ENCODE results near the gene VAMP2.

Gene VAMP2

GRCh38 chr17:8142887-8143580 is 19.7 kb downstream of the VAMP2 start:
- ATAC-seq (no peak), DNase-seq (no peak)

GRCh38 chr17:8142158-8142886 is 20.4 kb downstream of the VAMP2 start:
- ATAC-seq = no peak
- no peak for DNase-seq

- ATAC-seq (no peak), DNase-seq (no peak)
These were observed 21.0 kb downstream of the VAMP2 start for GRCh38 chr17:8141741-8142140.

GRCh38 chr17:8141045-8141444 is 21.7 kb downstream of the VAMP2 start:
- DNase-seq (no peak), ATAC-seq (no peak)

- DNase-seq (no peak), ATAC-seq (no peak)
These were observed 22.4 kb downstream of the VAMP2 start for GRCh38 chr17:8140065-8141029.

- peak; percentile 97 for DNase-seq
- peak; percentile 93 for ATAC-seq
These were observed 23.9 kb downstream of the VAMP2 start for GRCh38 chr17:8138672-8139371.

- ATAC-seq (no peak), DNase-seq (no peak)
These were observed 24.4 kb downstream of the VAMP2 start for GRCh38 chr17:8138374-8138671.

- no peak for ATAC-seq
- DNase-seq = no peak
These were observed 24.9 kb downstream of the VAMP2 start for GRCh38 chr17:8137645-8138373.

GRCh38 chr17:8133941-8134340 is 28.8 kb downstream of the VAMP2 start:
- ATAC-seq (no peak), DNase-seq (no peak)

GRCh38 chr17:8133399-8133798 is 29.3 kb downstream of the VAMP2 start:
- no peak for DNase-seq
- ATAC-seq = no peak

GRCh38 chr17:8131844-8132441 is 30.8 kb downstream of the VAMP2 start:
- DNase-seq = no peak
- ATAC-seq = peak; percentile 76

- DNase-seq (no peak), ATAC-seq (no peak)
These were observed 34.5 kb downstream of the VAMP2 start for GRCh38 chr17:8128125-8128784.

- DNase-seq (peak; percentile 72), ATAC-seq (peak; percentile 32)
These were observed 36.2 kb downstream of the VAMP2 start for GRCh38 chr17:8126491-8127066.

- ATAC-seq (no peak), DNase-seq (peak; percentile 38)
These were observed 36.7 kb downstream of the VAMP2 start for GRCh38 chr17:8125947-8126490.

- ATAC-seq = peak; percentile 41
These were observed 37.4 kb downstream of the VAMP2 start for GRCh38 chr17:8125154-8125946.

GRCh38 chr17:8124350-8125153 is 38.2 kb downstream of the VAMP2 start:
- ATAC-seq (no peak), DNase-seq (peak; percentile 39)

More at GRCh38 chr17:8125154-8125946, 37.4 kb downstream of the VAMP2 start:
- peak; percentile 90 for DNase-seq

- ATAC-seq (no peak), DNase-seq (peak; percentile 30)
These were observed 38.9 kb downstream of the VAMP2 start, which contains the start of gene HES7 for GRCh38 chr17:8123695-8124349. Gene HES7, minus strand, starts transcription at chr17:8124106. Its CDS starts 22 bp downstream, at chr17:8124084.
